IPS DF 6.9 (cell line): ENCODE measurements around the gene DENND5B.

Source experiments
- DNase-seq: peaks from one replicate; pipeline ENCODE4 v3.0.0-alpha.2; 2013; ENCODE audit warnings: low read depth, low spot score
- H3K27ac ChIP-seq: one replicate; pipeline ENCODE4 v1.5.1; 2013; ENCODE audit warnings: low read length, control low read depth
- H3K27me3 ChIP-seq: 2 replicates; pipeline ENCODE4 v1.6.1; 2013; ENCODE audit warnings: mild to moderate bottlenecking, low read length; ENCODE audit not compliant: control insufficient read depth, insufficient read depth
- H3K36me3 ChIP-seq: 2 replicates; pipeline ENCODE4 v1.6.1; 2013; ENCODE audit warnings: low read length; ENCODE audit not compliant: control insufficient read depth, insufficient read depth
- H3K4me1 ChIP-seq: 2 replicates; pipeline ENCODE4 v1.6.1; 2013; ENCODE audit warnings: low read length; ENCODE audit not compliant: control insufficient read depth, insufficient read depth
- H3K4me3 ChIP-seq: 2 replicates; pipeline ENCODE4 v1.5.1; 2013; ENCODE audit warnings: mild to moderate bottlenecking, low read length
- H3K9me3 ChIP-seq: 2 replicates; pipeline ENCODE4 v1.6.1; 2013; ENCODE audit warnings: low read length, inconsistent platforms; ENCODE audit not compliant: control insufficient read depth, insufficient read depth
- WGBS: extraction: QIAGEN DNeasy Blood & Tissue Kit; methylation state at CpG from one replicate; pipeline ENCODE4 v1.1.7; 2013; ENCODE audit warnings: mixed read lengths, missing lambda C conversion rate; ENCODE audit not compliant: insufficient read length, insufficient coverage; 5-methylcytosine and 5-hydroxymethylcytosine counted together

The DENND5B gene

GRCh38 chr12:31590642-31591379 lies at the start of gene DENND5B:
Gene DENND5B (minus strand): TSS chr12:31591136. CDS start chr12:31590832, 304 bp downstream.
- H3K36me3 ChIP-seq, result no peaks in the 10 kb centered on the region
- H3K27me3 ChIP-seq, result no peaks in the 10 kb centered on the region
- H3K4me1 ChIP-seq, result peaks cover 2% of the 10 kb centered on the region; the same call in 1 of the 2 replicates
- peak within 1 kb of the TSS; percentile 90 for H3K4me3 ChIP-seq
- no peak for DNase-seq
- H3K27ac ChIP-seq, result no peak within 1 kb of the TSS
- no peaks in the 10 kb centered on the region for H3K9me3 ChIP-seq
- no CpG with 5 or more reads among the region's 117 CpGs for WGBS

- no CpG with 5 or more reads among the region's 1 CpG for WGBS
- DNase-seq, result no peak
Measured at GRCh38 chr12:31634620-31635019, 43.7 kb upstream of the DENND5B start.

GRCh38 chr12:31633464-31633863 lies 42.5 kb upstream of the DENND5B start:
- no CpG with 5 or more reads among the region's 4 CpGs for WGBS
- H3K27me3 ChIP-seq, result no peaks in the 10 kb centered on the region

More at GRCh38 chr12:31634620-31635019, 43.7 kb upstream of the DENND5B start:
- Histone ChIP-seq H3K9me3 (no peaks in the 10 kb centered on the region), H3K4me1 (no peaks in the 10 kb centered on the region), H3K27ac (no peak overlapping the region), H3K4me3 (no peak overlapping the region), H3K27me3 (no peaks in the 10 kb centered on the region), H3K36me3 (no peaks in the 10 kb centered on the region)

GRCh38 chr12:31631809-31632208 lies 40.9 kb upstream of the DENND5B start:
- Histone ChIP-seq H3K4me3 (no peak overlapping the region), H3K27me3 (no peaks in the 10 kb centered on the region), H3K27ac (no peak overlapping the region), H3K4me1 (no peaks in the 10 kb centered on the region), H3K9me3 (no peaks in the 10 kb centered on the region), H3K36me3 (no peaks in the 10 kb centered on the region)
- WGBS, result no CpG with 5 or more reads among the region's 12 CpGs
- DNase-seq, result no peak

More at GRCh38 chr12:31633464-31633863, 42.5 kb upstream of the DENND5B start:
- no peak for DNase-seq
- H3K9me3 ChIP-seq, result no peaks in the 10 kb centered on the region
- no peak overlapping the region for H3K27ac ChIP-seq
- no peaks in the 10 kb centered on the region for H3K36me3 ChIP-seq
- no peaks in the 10 kb centered on the region for H3K4me1 ChIP-seq
- H3K4me3 ChIP-seq, result no peak overlapping the region

DNA sequence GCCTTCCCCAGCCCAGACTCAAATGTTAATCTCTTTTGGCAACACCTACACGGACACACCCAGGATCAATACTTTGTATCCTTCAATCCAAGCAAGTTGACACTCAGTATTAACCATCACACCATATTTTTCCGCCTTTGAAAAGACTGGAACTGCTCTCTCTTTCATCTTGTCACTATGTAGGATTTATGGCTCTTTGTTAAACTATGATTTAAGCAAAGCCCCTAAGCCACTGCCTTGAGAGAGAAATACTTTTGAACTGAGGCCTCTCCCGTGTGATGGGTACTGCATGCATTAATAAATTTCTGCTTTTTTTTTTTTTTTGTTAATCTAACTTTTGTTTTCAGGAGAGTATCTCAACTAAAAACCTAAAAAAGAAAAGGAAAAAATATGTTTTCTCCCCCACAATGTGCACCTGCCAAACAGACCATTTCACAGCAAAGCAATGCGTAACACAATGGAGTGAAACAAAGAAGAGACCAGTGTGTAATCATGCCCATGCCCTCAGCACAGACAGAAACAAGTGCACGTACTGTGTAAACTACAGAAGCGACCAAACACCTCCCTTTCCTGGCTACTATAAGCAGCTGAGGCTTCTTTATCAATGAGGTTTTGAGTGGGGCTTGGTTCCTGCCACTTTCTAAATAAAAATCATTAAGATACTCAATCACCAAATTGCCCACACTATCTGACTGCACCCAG lies 40.2 kb upstream of the DENND5B start:
- WGBS, result no CpG with 5 or more reads among the region's 6 CpGs
- Histone ChIP-seq H3K4me1 (no peaks in the 10 kb centered on the region), H3K36me3 (no peaks in the 10 kb centered on the region), H3K27me3 (no peaks in the 10 kb centered on the region), H3K27ac (no peak overlapping the region), H3K9me3 (no peaks in the 10 kb centered on the region), H3K4me3 (no peak overlapping the region)
- DNase-seq, result no peak

- Histone ChIP-seq H3K4me1 (no peaks in the 10 kb centered on the region), H3K36me3 (no peaks in the 10 kb centered on the region), H3K9me3 (no peaks in the 10 kb centered on the region), H3K27ac (no peak overlapping the region), H3K27me3 (no peaks in the 10 kb centered on the region), H3K4me3 (no peak overlapping the region)
- DNase-seq, result no peak
- no CpG with 5 or more reads among the region's 16 CpGs for WGBS
Measured at GRCh38 chr12:31629756-31630732, 39.1 kb upstream of the DENND5B start.

DNA sequence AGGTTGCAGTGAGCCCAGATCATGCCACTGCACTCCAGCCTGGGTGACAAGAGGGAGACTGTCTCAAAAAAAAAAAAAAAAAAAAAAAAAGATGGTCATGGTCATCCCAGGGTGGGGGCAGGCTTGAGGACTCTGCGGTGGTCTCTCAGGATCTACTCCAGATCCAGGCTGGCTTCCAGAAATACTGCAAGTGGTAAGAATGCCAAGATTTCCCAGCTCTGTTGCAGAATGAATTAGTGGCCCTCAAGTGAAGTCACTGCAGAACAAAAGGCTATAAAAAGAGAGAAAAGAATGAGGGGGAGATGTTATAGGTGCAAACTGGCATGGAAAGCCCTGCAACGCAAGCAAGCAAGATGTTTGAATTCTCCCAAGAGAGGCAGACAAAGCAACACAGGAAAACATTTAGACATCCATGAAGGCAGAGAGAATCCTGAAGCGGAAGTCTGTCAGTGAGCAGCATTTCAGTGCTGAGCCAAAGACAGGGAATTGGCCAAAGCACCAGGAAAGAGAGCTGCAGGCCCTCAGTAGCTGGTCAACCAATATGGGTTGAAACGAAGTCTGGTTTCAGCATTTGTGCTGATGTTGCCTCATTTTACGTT lies 36.6 kb upstream of the DENND5B start:
- H3K27ac ChIP-seq, result no peak overlapping the region
- no peak overlapping the region for H3K4me3 ChIP-seq
- no CpG with 5 or more reads among the region's 5 CpGs for WGBS
- H3K4me1 ChIP-seq, result no peaks in the 10 kb centered on the region
- H3K27me3 ChIP-seq, result no peaks in the 10 kb centered on the region
- no peak for DNase-seq
- H3K36me3 ChIP-seq, result no peaks in the 10 kb centered on the region
- H3K9me3 ChIP-seq, result no peaks in the 10 kb centered on the region

- H3K36me3 ChIP-seq, result no peaks in the 10 kb centered on the region
- H3K9me3 ChIP-seq, result no peaks in the 10 kb centered on the region
- H3K4me1 ChIP-seq, result no peaks in the 10 kb centered on the region
- no peaks in the 10 kb centered on the region for H3K27me3 ChIP-seq
- no peak overlapping the region for H3K27ac ChIP-seq
- H3K4me3 ChIP-seq, result no peak overlapping the region
- no peak for DNase-seq
- no CpG with 5 or more reads among the region's 7 CpGs for WGBS
Measured at GRCh38 chr12:31626270-31626995, 35.5 kb upstream of the DENND5B start.

- no peak overlapping the region for H3K27ac ChIP-seq
- no CpG with 5 or more reads among the region's 4 CpGs for WGBS
- no peaks in the 10 kb centered on the region for H3K27me3 ChIP-seq
- no peaks in the 10 kb centered on the region for H3K36me3 ChIP-seq
- no peak overlapping the region for H3K4me3 ChIP-seq
- no peaks in the 10 kb centered on the region for H3K4me1 ChIP-seq
- no peak for DNase-seq
- no peaks in the 10 kb centered on the region for H3K9me3 ChIP-seq
Measured at GRCh38 chr12:31622038-31622437, 31.1 kb upstream of the DENND5B start.
